Loucy (cell line): ENCODE results near the gene ADCY5.

ENCODE experiments used
- CTCF ChIP-seq: fragments of 200-600 bp; sonication (generic); conservative IDR thresholded peaks from 2 replicates; pipeline ENCODE4 v1.5.1; 2014; ENCODE audit warnings: mild to moderate bottlenecking, antibody characterized with exemption, low read length
- EZH2phosphoT487 ChIP-seq: fragments of 200-600 bp; IDR thresholded peaks from 2 replicates; pipeline ENCODE4 v1.6.1; 2018; ENCODE audit warnings: antibody characterized with exemption, mild to moderate bottlenecking, moderate library complexity, borderline replicate concordance

- TF ChIP-seq CTCF, result no peak
- no peak for TF ChIP-seq EZH2phosphoT487
Observed at GRCh38 chr3:123369085-123369484, 79.8 kb downstream of the ADCY5 start.
